Osteocyte (in vitro differentiated cells): Measurements from ENCODE around the gene C4orf50. TPM values are rescaled to one million over a fixed set of nuclear protein-coding genes. Genes with fewer than 3 reads are reported as not detected.

Experiments
- DNase-seq: peaks from one replicate; pipeline ENCODE4 v3.0.0; 2021; ENCODE audit warnings: mixed read lengths; ENCODE audit not compliant: unreplicated experiment; ENCODE audit errors: extremely low spot score
- H3K27ac Mint-ChIP-seq: one replicate; pipeline ENCODE4 v1.8.0; 2021; ENCODE audit warnings: mild to moderate bottlenecking, mixed read lengths; ENCODE audit not compliant: unreplicated experiment
- H3K27me3 Mint-ChIP-seq: one replicate; pipeline ENCODE4 v1.8.0; 2021; ENCODE audit warnings: mixed read lengths; ENCODE audit not compliant: unreplicated experiment
- H3K36me3 Mint-ChIP-seq: one replicate; pipeline ENCODE4 v1.8.0; 2021; ENCODE audit warnings: mixed read lengths; ENCODE audit not compliant: unreplicated experiment
- H3K4me1 Mint-ChIP-seq: one replicate; pipeline ENCODE4 v1.8.0; 2021; ENCODE audit warnings: mixed read lengths; ENCODE audit not compliant: unreplicated experiment
- H3K4me3 Mint-ChIP-seq: one replicate; pipeline ENCODE4 v1.8.0; 2021; ENCODE audit warnings: mild to moderate bottlenecking, moderate library complexity, mixed read lengths; ENCODE audit not compliant: unreplicated experiment
- H3K9me3 Mint-ChIP-seq: one replicate; pipeline ENCODE4 v1.8.0; 2021; ENCODE audit warnings: mixed read lengths; ENCODE audit not compliant: unreplicated experiment
- total RNA-seq: library from RNA; stranded (reverse); gene quantifications from 2 replicates; pipeline ENCODE4 v1.2.1, GENCODE V29; 2021
- TF ChIP-seq, protein P1 (sequence below): fragments of 200-600 bp; sonication (generic); IDR thresholded peaks from 2 replicates; pipeline ENCODE4 v1.5.0; 2021; ENCODE audit warnings: antibody characterized with exemption, mild to moderate bottlenecking, moderate library complexity

Gene C4orf50
- total RNA-seq, 1 donor from 2014 or later, result not detected

GRCh38 chr4:6019316-6020263 lies 1.4 kb upstream of the C4orf50 start:
- no peaks in the 10 kb centered on the region for H3K9me3 Mint-ChIP-seq
- no peak overlapping the region for H3K27ac Mint-ChIP-seq
- no peak for DNase-seq
- H3K4me1 Mint-ChIP-seq, result no peaks in the 10 kb centered on the region
- no peaks in the 10 kb centered on the region for H3K36me3 Mint-ChIP-seq
- H3K27me3 Mint-ChIP-seq, result peaks cover 18% of the 10 kb centered on the region
- no peak overlapping the region for H3K4me3 Mint-ChIP-seq
- TF ChIP-seq, protein P1, sequence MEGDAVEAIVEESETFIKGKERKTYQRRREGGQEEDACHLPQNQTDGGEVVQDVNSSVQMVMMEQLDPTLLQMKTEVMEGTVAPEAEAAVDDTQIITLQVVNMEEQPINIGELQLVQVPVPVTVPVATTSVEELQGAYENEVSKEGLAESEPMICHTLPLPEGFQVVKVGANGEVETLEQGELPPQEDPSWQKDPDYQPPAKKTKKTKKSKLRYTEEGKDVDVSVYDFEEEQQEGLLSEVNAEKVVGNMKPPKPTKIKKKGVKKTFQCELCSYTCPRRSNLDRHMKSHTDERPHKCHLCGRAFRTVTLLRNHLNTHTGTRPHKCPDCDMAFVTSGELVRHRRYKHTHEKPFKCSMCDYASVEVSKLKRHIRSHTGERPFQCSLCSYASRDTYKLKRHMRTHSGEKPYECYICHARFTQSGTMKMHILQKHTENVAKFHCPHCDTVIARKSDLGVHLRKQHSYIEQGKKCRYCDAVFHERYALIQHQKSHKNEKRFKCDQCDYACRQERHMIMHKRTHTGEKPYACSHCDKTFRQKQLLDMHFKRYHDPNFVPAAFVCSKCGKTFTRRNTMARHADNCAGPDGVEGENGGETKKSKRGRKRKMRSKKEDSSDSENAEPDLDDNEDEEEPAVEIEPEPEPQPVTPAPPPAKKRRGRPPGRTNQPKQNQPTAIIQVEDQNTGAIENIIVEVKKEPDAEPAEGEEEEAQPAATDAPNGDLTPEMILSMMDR, result peak; percentile 89

- no peaks in the 10 kb centered on the region for H3K4me1 Mint-ChIP-seq
- H3K27ac Mint-ChIP-seq, result no peak overlapping the region
- no peaks in the 10 kb centered on the region for H3K36me3 Mint-ChIP-seq
- TF ChIP-seq, protein P1, result no peak
- DNase-seq, result no peak
- peaks cover 18% of the 10 kb centered on the region for H3K27me3 Mint-ChIP-seq
- no peak overlapping the region for H3K4me3 Mint-ChIP-seq
- no peaks in the 10 kb centered on the region for H3K9me3 Mint-ChIP-seq
Observed at GRCh38 chr4:6017800-6018199, 431 bp downstream of the C4orf50 start.

DNA sequence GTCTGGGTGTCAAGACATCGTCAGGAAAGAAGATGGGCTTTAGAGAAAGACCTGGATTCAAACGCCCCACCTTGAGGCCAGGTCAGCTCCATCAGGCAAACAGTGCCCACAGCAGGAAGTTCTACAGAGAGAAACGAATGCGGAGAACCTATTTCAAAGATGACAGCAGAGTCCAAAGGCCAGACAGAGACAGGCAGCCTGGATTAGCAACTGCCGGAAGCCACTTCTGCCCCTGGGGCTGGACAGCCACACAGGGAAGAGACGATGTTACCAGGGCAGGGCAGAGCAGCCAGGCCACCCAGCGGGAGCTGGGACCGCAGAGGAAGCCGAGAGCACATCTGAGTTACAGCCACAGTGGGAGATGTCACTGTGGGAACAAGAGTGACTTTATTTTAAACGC lies 1.2 kb downstream of the C4orf50 start:
- TF ChIP-seq, protein P1, result no peak
- no peak overlapping the region for H3K4me3 Mint-ChIP-seq
- no peak for DNase-seq
- peaks cover 18% of the 10 kb centered on the region for H3K27me3 Mint-ChIP-seq
- H3K27ac Mint-ChIP-seq, result no peak overlapping the region
- no peaks in the 10 kb centered on the region for H3K36me3 Mint-ChIP-seq
- no peaks in the 10 kb centered on the region for H3K4me1 Mint-ChIP-seq
- H3K9me3 Mint-ChIP-seq, result no peaks in the 10 kb centered on the region

- H3K27ac Mint-ChIP-seq, result no peak overlapping the region
- TF ChIP-seq, protein P1, result no peak
- peaks cover 24% of the 10 kb centered on the region for H3K27me3 Mint-ChIP-seq
- H3K36me3 Mint-ChIP-seq, result no peaks in the 10 kb centered on the region
- H3K9me3 Mint-ChIP-seq, result no peaks in the 10 kb centered on the region
- H3K4me3 Mint-ChIP-seq, result no peak overlapping the region
- no peaks in the 10 kb centered on the region for H3K4me1 Mint-ChIP-seq
- no peak for DNase-seq
Observed at GRCh38 chr4:6013564-6013963, 4.7 kb downstream of the C4orf50 start.

GRCh38 chr4:6012200-6012599 lies 6.0 kb downstream of the C4orf50 start:
- Mint-ChIP-seq H3K27me3 (peaks cover 19% of the 10 kb centered on the region), H3K9me3 (no peaks in the 10 kb centered on the region), H3K4me1 (no peaks in the 10 kb centered on the region), H3K27ac (no peak overlapping the region), H3K4me3 (no peak overlapping the region), H3K36me3 (no peaks in the 10 kb centered on the region)
- TF ChIP-seq, protein P1, result no peak
- no peak for DNase-seq
